Activated T-helper 9 cell treated with anti-CD3 and anti-CD28 coated beads, Interleukin-2, amount 50 U/mL, for 16 hours (primary cell): ENCODE results near the gene SF3A1.

Source experiments
- DNase-seq: peaks from one replicate; pipeline ENCODE4 v3.0.0-alpha.2; 2020; ENCODE audit warnings: low read depth

The SF3A1 gene

GRCh38 chr22:30286813-30287647 lies 69.7 kb downstream of the SF3A1 start:
- DNase-seq, result peak; percentile 82

- no peak for DNase-seq
Measured at GRCh38 chr22:30286331-30286730, 70.4 kb downstream of the SF3A1 start.

DNA sequence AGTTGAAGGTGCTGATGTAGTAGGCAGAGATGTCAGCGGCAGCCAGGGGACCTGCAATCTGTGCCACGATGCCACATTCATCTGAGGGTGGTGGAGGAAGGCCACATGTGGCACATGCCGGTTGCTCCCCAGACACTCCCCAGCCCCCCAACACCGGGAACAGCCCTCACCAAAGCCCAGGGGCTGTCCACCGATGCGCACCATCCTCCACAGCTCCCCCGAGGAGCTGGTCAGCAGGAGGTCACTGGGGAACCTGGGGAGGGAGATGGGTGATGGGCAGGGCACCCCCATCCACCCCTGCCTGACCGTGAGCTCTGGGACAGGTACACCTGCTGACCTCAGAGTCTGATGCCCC lies 70.9 kb downstream of the SF3A1 start:
- DNase-seq, result no peak

- no peak for DNase-seq
Measured at GRCh38 chr22:30285176-30285845, 71.4 kb downstream of the SF3A1 start.

DNA sequence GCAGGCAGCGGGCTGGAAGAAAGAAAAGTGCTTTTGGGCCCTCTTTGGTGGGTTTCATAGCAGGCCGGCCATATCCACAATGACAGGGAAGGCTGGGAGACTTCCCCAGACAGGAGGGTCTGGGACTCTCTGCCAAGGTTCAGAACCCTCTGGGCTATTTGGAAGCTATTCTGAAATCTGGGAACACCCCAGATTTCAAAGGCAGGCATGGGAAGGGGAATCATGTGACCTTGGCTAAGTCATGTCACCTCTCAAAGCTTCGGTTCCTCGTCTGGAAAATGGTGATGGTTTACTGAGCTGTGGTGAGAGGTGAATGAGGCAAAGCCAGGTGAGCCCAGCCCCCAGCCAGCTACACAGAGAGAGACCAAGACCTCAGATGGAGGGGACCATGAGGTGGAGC lies 72.0 kb downstream of the SF3A1 start:
- no peak for DNase-seq

- DNase-seq, result no peak
Measured at GRCh38 chr22:30284172-30284571, 72.5 kb downstream of the SF3A1 start.

DNA sequence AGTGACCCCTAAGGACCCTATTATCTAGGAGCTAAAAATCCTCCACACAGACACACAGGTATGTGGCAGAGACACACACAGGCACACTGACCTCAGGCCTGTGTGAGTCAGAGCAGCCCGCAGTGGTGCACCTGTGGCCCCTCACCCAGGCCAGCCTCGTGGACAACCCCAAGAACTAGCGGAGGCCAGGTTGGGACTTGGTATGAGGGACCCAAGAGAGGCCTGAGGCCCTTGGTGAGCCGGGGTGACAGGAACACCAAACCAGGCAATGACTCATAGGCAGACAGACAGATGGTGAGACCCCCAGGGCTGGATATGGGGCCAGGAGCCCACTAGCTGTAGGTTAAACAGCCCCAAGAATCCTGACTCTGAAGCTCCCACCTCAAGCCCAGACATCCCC lies 73.4 kb downstream of the SF3A1 start:
- DNase-seq, result no peak

GRCh38 chr22:30282616-30283046 lies 74.1 kb downstream of the SF3A1 start:
- no peak for DNase-seq
